ENCODE data around the gene HEPACAM2.

DNA sequence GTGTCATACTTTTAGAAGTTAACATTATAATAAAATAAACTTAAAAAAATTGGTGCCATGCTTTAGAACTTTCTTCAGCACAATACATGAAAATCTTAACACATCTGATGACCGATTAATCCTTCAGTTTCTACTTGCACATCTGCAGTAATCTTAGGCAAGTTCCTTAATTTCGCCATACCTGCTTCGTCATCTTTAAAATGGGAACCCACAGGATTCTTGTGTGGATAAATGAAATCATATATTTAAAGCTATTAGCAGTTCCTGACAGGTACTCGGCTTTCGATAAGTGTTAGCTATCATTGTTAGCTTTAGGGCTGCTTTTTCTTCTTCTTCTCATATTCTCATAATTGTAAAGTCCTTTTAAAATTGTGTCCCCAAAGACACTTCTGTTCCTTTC lies 5.0 kb upstream of the HEPACAM2 start:
- no peak for TF ChIP-seq POLR2AphosphoS5 (IDR thresholded peaks at IDR 0.05; ENCODE audit: borderline replicate concordance, low read depth, low read length)
- TF ChIP-seq EZH2 (IDR thresholded peaks at IDR 0.05), result no peak
- TF ChIP-seq FOXP2 (optimal IDR thresholded peaks at IDR 0.05; ENCODE audit: control extremely low read depth, extremely low read length, insufficient read depth), result no peak
